Measurements from ENCODE around the gene ACTL7B.
"Not testable (repeated sequence)": the region's sequence is repeated elsewhere in the genome, so short reads cannot be mapped to it uniquely, and the experiment has no call there.

ACTL7B gene

DNA sequence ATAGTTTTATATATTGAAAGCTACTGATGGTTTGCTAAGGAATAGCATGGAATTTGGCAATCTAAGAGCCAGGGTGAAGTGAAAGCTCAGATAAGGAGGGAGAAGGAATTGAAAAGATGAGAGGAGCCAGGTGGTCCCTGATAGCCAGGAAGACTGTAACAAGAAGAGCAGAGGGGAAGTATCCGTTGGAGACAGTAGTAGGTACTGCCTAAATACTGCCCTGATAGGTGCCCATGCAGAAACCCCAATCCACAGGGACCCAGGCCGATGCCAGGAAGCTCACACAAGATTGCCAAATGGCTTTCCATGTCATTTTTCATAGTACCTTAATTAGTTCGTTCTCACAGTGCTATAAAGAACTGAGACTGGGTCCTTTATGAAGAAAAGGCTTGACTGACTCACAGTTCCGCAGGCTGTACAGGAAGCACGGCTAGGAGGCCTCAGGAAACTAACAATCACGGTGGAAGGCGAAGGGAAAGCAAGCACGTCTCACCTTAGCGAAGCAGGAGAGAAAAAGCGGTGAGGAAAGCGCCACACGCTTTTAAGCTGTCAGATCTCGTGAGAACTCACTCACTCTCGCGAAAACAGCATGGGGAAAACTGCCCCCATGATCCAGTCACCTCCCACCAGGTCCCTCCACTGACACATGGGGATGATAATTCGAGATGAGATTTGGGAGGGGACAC lies 13.0 kb downstream of the ACTL7B start:
- DNase-seq = peak; percentile 33

DNA sequence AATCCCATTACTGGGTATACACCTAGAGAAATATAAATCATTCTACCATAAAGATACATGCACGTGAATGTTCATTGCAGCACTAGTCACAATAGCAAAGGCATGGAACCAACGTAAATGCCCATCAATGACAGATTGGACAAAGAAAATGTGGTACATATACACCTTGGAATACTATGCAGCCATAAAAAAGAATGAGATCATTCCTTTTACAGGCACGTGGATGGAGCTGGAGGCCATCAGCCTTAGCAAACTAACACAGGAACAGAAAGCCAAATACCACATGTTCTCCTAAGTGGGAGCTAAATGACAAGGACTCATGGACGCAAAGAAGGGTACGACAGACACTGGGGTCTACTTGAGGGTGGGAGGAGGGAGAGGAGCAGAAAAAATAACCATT lies 16.2 kb downstream of the ACTL7B start:
- DNase-seq = not testable (repeated sequence)

DNA sequence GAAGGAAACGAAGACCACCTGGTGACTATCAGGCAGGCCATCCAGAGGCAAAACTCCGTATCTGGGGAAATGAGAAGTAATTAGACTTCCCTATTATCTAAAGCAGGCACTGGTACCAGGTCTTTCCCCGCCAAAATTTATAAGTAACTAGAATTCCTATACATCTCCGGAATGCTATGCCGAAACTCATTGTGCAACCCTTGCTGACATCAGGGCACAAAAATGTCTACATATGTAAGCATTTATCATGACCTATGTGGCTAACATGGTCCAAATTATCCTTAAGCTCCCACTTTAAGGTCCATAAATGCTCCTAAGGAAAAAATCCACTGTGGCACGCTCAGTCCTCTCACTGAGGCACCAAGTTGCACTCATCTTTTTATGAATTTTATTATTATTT lies 17.8 kb downstream of the ACTL7B start:
- DNase-seq = no peak

DNA sequence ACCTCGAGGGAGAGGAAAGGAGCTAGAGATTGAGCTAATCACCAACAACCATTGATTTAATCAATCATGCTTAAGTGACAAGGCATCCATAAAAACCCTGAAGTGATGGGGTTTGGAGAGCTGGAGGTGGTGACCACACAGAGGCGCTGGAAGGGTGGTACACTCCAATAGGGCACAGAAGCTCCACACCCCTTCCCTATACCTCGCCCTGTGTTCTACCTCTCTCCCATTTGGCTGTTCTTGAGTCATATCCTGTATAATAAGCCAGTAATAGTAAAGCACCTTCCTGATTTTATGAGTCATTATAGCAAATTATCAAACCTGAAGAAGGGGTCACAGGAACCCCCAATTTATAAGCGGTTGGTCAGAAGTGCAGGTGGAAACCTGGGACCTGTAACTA lies 18.3 kb downstream of the ACTL7B start:
- no peak for DNase-seq

DNA sequence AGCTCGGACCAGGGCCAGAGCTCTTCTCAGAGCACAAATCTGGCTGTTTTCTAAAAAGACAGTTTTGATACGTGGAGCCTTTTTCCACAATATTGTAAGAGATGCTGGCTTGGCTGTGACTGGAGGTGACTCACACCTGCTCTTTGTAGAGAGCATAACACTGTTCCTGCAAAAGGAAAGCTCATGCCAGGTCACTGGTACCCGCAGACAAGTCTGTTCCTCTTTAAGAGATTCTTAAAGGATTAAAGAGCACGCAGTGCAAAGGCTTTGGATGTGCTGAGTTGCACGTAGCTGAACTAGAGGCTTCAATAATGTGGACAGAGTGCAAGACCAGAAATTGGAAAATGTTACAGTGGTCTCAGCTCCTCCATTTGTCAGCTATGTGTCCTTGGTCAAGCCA lies 19.0 kb downstream of the ACTL7B start:
- no peak for DNase-seq

DNA sequence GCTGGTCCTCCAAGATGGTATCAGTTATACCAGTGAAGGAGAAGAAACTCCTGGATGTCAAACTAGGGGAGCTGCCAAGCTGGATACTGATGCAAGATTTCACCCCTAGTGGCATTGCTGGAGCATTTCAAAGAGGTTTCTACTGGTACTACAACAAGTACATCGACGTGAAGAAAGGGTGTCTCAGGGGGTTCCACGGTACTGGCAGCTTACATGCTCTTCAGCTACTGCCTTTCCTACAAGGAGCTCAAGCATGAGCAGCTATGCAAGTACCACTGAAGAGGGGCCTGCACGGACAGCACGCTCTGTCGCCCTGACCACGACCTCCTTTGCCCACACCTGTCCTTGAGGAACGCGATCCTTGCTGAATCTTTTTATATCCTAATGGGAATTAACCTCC lies 19.5 kb downstream of the ACTL7B start:
- DNase-seq = no peak

DNA sequence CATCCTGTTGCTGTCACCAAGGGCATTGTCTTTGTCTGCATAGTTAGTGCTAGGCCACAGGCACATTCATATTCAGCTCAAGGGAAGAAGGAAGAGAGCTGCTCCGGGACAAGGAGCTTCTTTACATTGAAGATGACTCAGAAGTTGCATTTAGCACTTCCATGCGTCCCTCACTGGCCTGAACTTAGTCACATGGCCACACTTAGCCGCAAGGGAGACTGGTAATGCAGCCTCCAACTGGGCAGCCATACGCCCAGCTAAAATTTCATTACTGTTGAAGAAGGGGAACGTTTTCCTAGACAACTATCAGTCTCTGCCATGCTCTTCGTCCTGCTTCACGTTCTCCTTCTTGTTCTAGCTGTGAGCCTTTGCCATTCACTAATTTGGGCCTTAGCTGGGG lies 20.0 kb downstream of the ACTL7B start:
- no peak for DNase-seq

DNA sequence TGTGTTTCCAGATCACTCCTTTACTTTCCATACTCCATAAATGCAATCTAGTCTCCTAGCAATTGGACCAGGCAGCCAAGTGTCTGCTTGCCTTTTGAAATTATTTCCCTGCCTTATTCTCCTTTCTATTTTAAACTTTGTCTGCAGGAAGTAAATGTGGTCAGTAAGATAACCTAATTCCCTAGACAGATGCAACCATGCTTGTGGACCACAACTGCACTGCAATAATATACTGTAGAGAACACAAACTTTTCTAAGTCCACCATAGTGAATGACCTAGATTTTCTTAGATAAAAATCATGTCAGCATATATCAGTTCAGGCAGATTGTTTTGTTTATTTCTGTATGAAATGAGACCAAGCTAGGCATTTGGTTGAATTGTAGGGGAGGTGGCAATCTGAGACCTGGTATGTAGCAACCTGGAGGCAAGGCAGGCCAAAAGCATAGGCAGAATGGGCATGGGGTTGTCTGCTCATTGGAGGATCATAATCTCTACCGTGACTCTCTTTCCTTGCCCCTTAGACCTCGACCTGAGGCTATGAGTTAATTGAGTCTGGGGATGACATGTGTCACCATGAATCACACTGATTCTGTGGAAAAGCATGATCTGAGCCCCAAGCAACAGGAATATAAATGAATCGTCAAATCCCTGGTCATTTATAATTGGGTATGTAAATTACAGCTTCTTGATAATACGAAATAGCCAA lies 20.7 kb downstream of the ACTL7B start:
- no peak for DNase-seq

DNA sequence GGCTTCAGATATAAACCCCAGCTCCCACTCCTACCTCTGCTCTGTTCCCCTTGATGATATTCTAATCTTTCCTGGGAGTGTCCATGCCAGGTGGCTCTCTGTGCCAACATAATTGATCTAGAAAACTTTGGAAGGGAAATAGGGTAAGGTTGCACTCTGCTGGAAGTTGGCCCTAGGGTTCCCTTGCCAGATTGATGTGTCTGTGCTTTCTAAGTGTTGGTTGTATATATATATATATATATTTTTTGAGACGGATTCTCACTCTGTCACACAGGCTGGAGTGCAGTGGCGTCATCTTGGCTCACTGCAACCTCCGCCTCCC lies 23.6 kb downstream of the ACTL7B start:
- no peak for DNase-seq

DNA sequence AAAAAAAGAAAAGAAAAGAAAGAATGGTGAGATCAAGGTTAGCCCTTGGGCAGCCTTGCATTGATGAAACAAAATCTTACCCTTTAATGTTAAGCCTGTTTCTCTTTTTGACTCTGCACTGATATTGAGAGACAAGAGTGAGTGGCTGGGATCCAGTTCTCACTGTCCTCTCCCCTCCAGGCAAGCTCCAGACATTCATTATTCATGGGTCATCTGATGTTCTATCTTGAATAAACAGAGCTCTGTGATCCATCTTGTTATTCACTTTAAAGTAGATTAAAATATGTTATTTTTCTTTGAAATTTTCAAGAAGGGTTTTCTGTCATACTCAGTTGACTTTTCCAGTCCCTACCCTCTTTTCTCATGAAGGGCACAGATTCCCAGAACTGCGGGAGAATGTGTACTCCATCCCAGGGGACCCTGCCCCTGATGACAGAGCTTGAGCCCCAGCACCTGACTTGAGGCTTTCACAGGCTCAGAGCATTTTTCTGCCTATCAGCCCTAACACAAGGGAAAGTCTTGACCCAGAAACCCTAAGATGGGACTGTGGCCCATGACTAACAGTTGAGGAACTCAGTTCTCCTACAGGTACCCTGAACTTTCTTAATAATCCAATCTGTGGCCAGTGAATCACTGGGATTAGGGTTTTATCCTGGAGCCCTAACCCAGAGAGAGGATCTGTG lies 24.1 kb downstream of the ACTL7B start:
- no peak for DNase-seq

DNA sequence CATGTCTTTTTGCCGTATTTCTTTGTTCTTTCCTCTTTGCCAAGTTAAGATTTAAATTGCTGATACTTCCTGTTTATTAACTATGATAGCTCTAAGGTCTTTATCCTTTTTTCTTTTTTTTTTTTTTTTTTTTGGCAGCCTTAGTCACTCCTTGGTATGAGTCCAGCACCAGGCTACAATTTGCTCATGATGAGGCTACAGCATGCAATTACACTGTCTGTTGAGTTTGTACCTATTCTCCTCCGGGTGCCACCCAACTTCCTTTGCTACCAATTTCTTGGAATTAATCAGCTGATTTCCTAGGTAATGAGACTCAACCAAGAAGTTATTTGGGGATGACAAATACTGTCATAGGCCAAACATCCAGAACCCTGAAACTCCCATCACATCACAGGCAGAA lies 25.5 kb downstream of the ACTL7B start:
- no peak for DNase-seq

DNA sequence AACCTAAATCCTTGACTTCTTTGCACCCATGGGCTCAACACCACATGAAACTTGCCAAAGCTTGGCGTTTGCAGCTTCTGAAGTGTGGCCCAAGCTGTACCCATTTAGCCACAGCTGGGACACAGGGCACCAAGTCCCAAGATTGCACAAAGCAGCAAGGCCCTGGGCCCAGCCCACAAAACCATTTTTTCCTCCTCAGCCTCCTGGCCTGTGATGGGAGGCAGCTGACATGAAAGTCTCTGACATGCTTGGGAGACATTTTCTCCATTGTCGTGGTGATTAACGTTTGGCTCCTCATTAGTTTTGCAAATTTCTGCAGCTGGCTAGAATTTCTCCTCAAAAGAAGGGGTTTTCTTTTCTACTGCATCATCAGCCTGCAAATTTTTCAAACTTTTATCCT lies 32.0 kb downstream of the ACTL7B start:
- no peak for DNase-seq

DNA sequence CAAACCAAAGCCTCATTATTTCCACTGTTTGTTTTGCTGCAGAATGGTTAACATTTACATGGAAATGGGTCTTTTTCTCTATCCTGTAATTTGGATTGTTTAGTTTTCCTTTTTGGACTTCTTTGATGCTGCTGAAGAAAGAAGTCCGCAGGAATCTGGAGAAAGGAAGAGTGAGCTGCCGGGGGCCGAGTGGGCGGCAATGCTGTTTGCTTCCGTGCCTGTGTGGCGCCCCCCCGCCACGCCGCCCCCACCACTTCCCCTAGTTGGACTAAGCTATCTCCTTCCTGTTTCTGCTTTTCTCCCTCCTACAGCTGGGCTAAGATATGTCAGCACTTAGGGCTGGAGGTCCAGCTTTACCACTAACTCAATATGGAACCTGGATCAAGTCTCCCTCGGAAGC lies 39.7 kb downstream of the ACTL7B start:
- DNase-seq = no peak

DNA sequence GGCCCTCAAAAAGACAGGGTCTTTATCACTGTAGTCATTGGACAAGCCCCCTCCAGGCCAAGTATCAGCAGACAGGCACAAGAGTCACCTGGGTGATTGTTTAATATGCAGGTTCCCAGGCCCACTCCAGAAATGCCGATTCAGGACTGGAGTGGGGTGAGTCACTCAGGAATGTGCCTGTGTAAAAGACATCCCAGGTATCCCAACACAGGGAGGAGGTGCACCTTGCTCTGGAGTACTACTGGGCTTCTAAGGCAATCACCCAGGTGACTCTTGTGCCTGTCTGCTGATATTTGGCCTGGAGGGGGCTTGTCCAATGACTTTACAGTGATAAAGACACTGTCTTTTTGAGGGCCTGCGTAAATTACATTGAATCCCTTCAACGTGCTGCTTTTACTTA lies 40.6 kb downstream of the ACTL7B start:
- DNase-seq = no peak

DNA sequence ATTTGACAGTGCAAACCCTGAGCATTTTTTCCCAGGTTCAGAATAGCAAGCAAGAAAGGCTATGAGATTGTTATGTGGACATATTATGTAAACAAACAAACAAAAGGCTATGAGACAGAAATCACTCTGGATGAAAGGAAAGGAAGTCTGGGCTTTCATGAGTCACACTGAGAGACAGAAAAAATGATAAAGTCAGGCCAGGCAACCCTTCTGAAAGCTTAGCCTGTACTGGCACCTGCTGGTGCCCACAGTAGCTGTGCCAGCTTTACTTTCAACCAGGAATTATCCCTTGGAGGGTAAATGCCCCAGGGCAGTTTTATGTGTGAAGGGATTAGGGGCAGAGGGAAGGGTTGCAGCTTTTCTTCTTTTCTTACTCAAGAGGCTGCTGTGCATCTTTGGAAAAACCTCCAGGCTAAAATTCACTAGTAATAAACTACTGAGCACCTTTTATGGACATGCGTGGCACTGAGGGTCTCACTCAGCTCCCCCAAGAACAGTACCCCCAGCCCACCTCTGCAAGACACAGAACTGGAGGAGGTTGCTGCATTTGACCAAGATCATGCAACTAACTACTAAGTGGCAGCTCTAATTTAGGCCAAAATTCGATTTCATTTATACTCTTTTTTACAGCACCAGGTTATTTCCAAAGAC lies 41.7 kb downstream of the ACTL7B start:
- no peak for DNase-seq

DNA sequence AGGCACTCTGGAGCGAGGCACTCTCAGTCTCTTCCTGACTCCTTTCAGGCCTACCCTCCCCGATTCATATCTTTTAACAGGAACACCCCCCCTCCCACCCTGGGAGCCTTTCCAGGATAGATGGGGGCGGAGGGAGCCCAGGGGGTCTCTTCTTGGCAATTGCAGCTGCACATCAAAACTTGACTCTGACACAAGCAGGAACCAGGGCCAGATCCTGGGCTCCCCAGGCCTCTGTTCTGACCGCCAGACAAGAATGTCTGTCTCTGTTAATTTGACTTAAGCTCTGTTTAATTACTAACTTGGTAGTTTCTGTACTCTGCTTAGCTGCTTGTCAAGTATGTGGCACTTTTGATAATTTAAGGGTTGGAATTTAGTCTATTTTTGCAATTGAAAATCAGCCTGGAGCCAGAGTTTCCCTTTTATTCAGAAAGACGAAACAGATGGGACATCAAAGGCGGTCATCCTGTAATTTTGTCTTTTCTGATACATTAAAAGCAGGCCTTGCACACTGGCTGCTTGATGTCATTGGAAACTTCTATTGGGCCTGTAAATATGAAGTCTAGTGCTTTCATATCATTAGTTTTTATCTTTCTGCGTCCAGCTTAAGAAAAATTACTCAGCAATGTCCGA lies 43.3 kb downstream of the ACTL7B start:
- no peak for DNase-seq

DNA sequence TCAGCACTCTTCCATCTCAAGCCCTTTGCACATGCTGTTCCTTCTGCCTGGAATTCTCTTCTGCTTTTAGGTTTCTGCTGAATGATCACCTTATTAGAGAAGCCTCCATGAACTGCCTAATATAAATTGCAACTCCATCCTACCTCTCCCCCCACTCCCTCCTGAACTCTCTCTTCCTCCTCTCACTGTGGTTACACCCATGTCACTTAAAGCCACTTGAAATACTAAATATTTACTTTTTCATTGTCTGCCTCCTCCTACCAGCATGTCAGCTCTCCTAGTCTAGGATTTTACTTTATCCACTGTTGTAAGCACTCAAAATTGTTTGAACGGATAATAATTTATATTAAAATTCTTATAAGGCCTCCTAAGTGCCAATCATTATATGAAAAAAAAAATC lies 43.8 kb downstream of the ACTL7B start:
- DNase-seq = no peak

DNA sequence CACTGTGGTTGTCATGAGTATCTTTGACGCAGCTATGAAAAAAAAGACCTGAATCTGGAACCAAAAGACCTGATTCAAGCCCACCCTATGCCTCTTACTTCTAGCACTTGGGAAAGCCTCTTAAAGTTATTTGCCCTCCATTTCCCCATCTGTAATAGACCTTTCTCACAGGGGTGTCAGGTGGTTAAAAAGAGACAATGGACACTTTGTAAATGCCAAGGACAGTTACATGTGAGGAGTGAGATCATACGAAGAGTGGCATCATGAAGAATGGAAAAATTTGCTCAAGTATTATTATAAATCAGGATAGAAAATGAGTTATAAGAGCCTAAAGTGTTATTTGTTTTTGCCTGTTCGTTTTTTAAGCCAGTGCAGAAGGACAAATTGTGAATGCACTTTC lies 46.5 kb downstream of the ACTL7B start:
- no peak for DNase-seq

Data from CD4-positive, alpha-beta T cell treated with Interleukin-17A for 4 hours (primary cell).